K562 (cell line): ENCODE data around the gene COX6B2. TPM values are rescaled to one million over a fixed set of nuclear protein-coding genes. Genes with fewer than 3 reads are reported as not detected.

Source experiments
- CTCFL ChIP-seq: IDR thresholded peaks from 2 replicates; pipeline ENCODE4 v1.6.1; 2011; ENCODE audit warnings: borderline replicate concordance, low read depth, mild to moderate bottlenecking, moderate library complexity, low read length; ENCODE audit not compliant: insufficient read depth, poor library complexity, severe bottlenecking
- PHF21A ChIP-seq: fragments of 450-650 bp; IDR thresholded peaks from 2 replicates; pipeline ENCODE4 v1.6.1; 2017; ENCODE audit warnings: low read depth, borderline replicate concordance
- POLR2A ChIP-seq: fragments of 450-650 bp; conservative IDR thresholded peaks from 2 replicates; pipeline ENCODE4 v1.6.1; 2016
- POLR2AphosphoS2 ChIP-seq: IDR thresholded peaks from 2 replicates; pipeline ENCODE4 v1.6.1; 2012; ENCODE audit warnings: low read length, improper control_type of control experiment
- PRPF4 ChIP-seq: fragments of 200-400 bp; formaldehyde crosslinking; IDR thresholded peaks from one replicate; pipeline ENCODE4 v1.6.1; 2017; ENCODE audit warnings: low read length, low read depth, mild to moderate bottlenecking; ENCODE audit not compliant: insufficient read depth, poor library complexity, severe bottlenecking
- SAP30 ChIP-seq: fragments of 200-600 bp; sonication (generic); IDR thresholded peaks from 2 replicates; pipeline ENCODE4 v1.6.1; 2012; ENCODE audit warnings: borderline replicate concordance, low read depth, mild to moderate bottlenecking, moderate library complexity, low read length, control low read depth, inconsistent platforms; ENCODE audit not compliant: insufficient read depth, poor library complexity, severe bottlenecking
- XRCC4 ChIP-seq: IDR thresholded peaks from one replicate; pipeline ENCODE4 v1.6.1; 2011; ENCODE audit not compliant: insufficient read depth, insufficient read length; ENCODE audit errors: extremely low read depth
- ZC3H4 ChIP-seq: sonication (generic); formaldehyde crosslinking; IDR thresholded peaks from 2 replicates; pipeline ENCODE4 v1.9.0; 2021; ENCODE audit warnings: missing genetic modification reagents, borderline replicate concordance
- ZMIZ1 ChIP-seq, 2 experiments: fragments of 150-350 bp in 1 of 2; IDR thresholded peaks; 2 replicates each; pipeline ENCODE4 v1.6.1; 2012 to 2016; ENCODE audit warnings: low read depth in 2 of 2, low read length in 2 of 2, mild to moderate bottlenecking in 1 of 2, moderate library complexity in 1 of 2
- ZNF431 ChIP-seq: sonication (generic); formaldehyde crosslinking; IDR thresholded peaks from 2 replicates; pipeline ENCODE4 v1.8.0; 2022; ENCODE audit warnings: mild to moderate bottlenecking, missing genetic modification reagents
- ZSCAN29 ChIP-seq: fragments of 450-650 bp; IDR thresholded peaks from 2 replicates; pipeline ENCODE4 v1.6.1; 2017
- polyA plus RNA-seq, 8 experiments: library from polyadenylated mRNA; depleted of rRNA in 4 of 8; stranded (reverse) in 5 of 8; unstranded in 3 of 8; fragments of >200 nt; fragmentation: Nextera tagmentation in 2 of 8; fragmentation: Illumina TruSeq in 1 of 8; extraction: Ambion mirVana in 2 of 8; extraction: Trizol in 1 of 8; gene quantifications; 2 replicates each; pipeline versions ENCODE4 v1.2.1 to v1.2.3, GENCODE V29; 2011 to 2014; ENCODE audit warnings: inconsistent platforms in 1 of 8, missing spikeins in 1 of 8
- total RNA-seq, 7 experiments: library from RNA; depleted of rRNA in 6 of 7; stranded (reverse); fragments of >200 nt in 6 of 7; fragmentation: Illumina TruSeq in 2 of 7; extraction: Trizol in 2 of 7; gene quantifications; 2 replicates each; pipeline versions ENCODE4 v1.2.1 to v1.2.3, GENCODE V29; 2011 to 2021; ENCODE audit warnings: low replicate concordance in 1 of 7

Gene COX6B2
- total and polyA plus RNA-seq, 9 of the 15 experiments (the other 6 are each of a cell fraction or from before 2014, with no cell fraction given): 0.40 to 2.5 (median 0.83) TPM

- TF ChIP-seq ZMIZ1 (IDR thresholded peaks at IDR 0.05; ENCODE audit: low read depth in 2 of 2, low read length in 2 of 2): 0 out of 4 replicates have a peak, but pooled peaks of 1 of the 2 experiments have one; percentile 1
- no peak for TF ChIP-seq PHF21A
- no peak; the same call in 1 of the 2 replicates for TF ChIP-seq ZC3H4 (CRISPR knock-in tag)
- TF ChIP-seq ZSCAN29: no peak
- TF ChIP-seq POLR2AphosphoS2: no peak; the same call in 1 of the 2 replicates
- no peak for TF ChIP-seq ZNF431 (CRISPR knock-in tag)
- no peak for TF ChIP-seq CTCFL
- no peak for TF ChIP-seq PRPF4
- no peak for TF ChIP-seq SAP30
- peak; percentile 77 for TF ChIP-seq POLR2A
- no peak for TF ChIP-seq XRCC4
Observed at GRCh38 chr19:55339889-55340783, 14.4 kb downstream of the COX6B2 start (continued).
